Measurements from ENCODE around the gene PHF19.

Gene PHF19

DNA sequence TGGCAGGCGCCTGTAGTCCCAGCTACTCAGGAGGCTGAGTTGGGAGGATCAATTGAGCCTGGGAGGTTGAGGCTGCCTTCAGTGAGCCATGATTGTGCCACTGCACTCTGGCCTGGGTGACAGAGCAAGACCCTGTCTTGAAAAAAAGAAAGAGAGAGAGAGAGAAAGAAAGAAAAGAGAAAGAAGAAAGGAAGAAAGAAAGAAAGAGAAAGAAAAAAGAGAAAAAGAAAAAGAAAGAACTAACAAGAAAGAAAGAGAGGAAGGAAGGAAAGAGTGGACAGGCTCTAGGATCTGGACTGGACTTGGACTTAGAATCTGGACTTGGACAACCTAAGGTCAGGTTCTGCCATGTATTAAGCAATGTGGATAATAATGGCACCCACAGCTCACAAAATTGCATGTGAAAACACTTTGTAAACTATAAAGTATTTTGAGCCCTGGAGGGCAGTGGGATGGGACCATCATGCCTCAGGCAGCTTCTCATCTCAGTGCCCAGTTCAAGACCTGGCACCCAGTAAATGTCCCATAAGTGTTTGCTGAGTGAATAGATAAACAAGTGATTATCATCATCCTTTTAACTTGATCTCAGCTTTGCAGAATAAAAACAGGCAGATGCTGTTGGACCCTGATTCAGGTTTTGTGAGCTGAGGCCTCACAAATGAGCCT is 12.8 kb upstream of the PHF19 start:
- Histone ChIP-seq H3K27ac (ENCODE audit: low read depth, low read length, severe bottlenecking) (no peak overlapping the region), H3K9me3 (ENCODE audit: control insufficient read depth, low read length) (no peaks in the 10 kb centered on the region), H3K36me3 (ENCODE audit: control insufficient read depth, insufficient read depth, low read length) (no peaks in the 10 kb centered on the region), H3K4me3 (ENCODE audit: extremely low read depth, insufficient read depth, low read length, poor library complexity, severe bottlenecking) (no peak overlapping the region), H3K4me1 (ENCODE audit: control insufficient read depth, insufficient read depth, low read length, poor library complexity, severe bottlenecking) (peaks cover 15% of the 10 kb centered on the region)
- 92 to 100% methylated on average over 1 of the region's 1 CpG for WGBS, 2 experiments (ENCODE audit: insufficient coverage in 2 of 2)

DNA sequence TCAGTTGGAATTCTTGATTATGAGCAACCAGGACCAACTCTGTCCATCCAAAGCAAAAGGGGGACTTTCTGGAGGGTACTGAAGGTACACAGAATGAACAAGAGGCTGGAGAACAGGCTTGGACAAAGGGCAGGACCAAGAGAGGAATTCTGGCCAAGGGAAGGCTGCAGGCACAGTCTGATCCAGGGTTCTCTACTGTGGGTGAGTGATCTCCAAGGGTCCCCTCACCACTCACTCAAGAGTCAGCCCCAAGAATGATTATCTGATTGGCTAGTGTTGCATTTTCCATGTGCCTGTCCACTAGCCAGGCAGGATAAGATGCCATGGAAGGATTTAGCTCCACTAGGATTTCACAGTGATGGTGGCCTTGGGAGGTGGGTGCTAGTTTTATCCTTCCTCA is 11.6 kb upstream of the PHF19 start:
- Histone ChIP-seq H3K4me3 (ENCODE audit: extremely low read depth, insufficient read depth, low read length, poor library complexity, severe bottlenecking) (no peak overlapping the region), H3K27ac (ENCODE audit: low read depth, low read length, severe bottlenecking) (no peak overlapping the region), H3K4me1 (ENCODE audit: control insufficient read depth, insufficient read depth, low read length, poor library complexity, severe bottlenecking) (peaks cover 15% of the 10 kb centered on the region), H3K36me3 (ENCODE audit: control insufficient read depth, insufficient read depth, low read length) (no peaks in the 10 kb centered on the region), H3K9me3 (ENCODE audit: control insufficient read depth, low read length) (no peaks in the 10 kb centered on the region)

DNA sequence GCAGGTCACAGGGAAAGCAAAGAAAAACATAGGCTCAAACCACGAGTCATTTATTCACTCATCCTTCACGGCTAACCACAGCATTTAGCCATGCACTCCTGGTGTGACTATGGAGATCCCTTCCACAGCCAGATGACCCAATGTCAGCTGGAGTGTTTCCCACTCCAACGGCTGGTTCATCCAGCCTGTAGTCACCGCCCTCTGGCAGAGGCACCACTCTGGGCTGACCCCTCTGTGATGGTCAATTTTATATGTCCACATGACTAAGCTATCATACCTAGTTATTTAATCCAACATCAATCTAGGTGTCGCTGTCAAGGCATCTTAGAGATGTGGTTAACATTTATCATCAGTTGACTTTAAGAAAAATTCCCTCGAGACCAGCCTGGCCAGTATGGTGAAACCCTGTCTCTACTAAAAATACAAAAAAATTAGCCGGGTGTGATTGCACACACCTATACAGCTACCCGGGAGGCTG is 9.5 kb upstream of the PHF19 start:
- no peak overlapping the region for H3K27ac ChIP-seq (ENCODE audit: low read depth, low read length, severe bottlenecking)
- no peaks in the 10 kb centered on the region for H3K36me3 ChIP-seq (ENCODE audit: control insufficient read depth, insufficient read depth, low read length)
- no peaks in the 10 kb centered on the region for H3K9me3 ChIP-seq (ENCODE audit: control insufficient read depth, low read length)
- WGBS, 2 experiments (ENCODE audit: insufficient coverage in 2 of 2): 81 to 96% methylated on average over 6 to 7 of the region's 8 CpGs
- no peak overlapping the region for H3K4me3 ChIP-seq (ENCODE audit: extremely low read depth, insufficient read depth, low read length, poor library complexity, severe bottlenecking)
- peaks cover 15% of the 10 kb centered on the region for H3K4me1 ChIP-seq (ENCODE audit: control insufficient read depth, insufficient read depth, low read length, poor library complexity, severe bottlenecking)

DNA sequence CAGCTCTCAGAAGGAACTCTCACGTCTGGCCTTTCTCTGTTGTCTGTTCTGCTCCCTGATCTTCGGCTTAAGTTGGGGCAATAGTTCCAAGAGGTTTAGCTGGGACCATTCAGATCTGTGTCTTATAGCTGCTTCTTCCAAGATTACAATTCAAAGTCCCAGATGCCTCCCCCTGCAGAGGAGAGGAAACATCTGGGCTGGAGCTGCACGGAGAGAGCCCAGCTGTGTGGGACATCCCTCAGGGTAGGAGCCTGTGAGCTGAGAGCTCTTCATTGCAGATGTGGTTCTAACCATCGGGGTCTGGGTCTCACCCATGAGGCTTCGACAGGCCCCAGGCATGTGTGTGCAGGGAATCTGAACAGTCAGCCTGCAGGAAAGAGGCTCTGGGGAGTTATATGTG is 9.0 kb upstream of the PHF19 start:
- Histone ChIP-seq H3K27ac (ENCODE audit: low read depth, low read length, severe bottlenecking) (peak overlapping the region; percentile 45), H3K9me3 (ENCODE audit: control insufficient read depth, low read length) (no peaks in the 10 kb centered on the region), H3K36me3 (ENCODE audit: control insufficient read depth, insufficient read depth, low read length) (no peaks in the 10 kb centered on the region), H3K4me3 (ENCODE audit: extremely low read depth, insufficient read depth, low read length, poor library complexity, severe bottlenecking) (no peak overlapping the region), H3K4me1 (ENCODE audit: control insufficient read depth, insufficient read depth, low read length, poor library complexity, severe bottlenecking) (peaks cover 15% of the 10 kb centered on the region)
- WGBS, 2 experiments (ENCODE audit: insufficient coverage in 2 of 2): 86 to 100% methylated on average over 3 of the region's 5 CpGs

DNA sequence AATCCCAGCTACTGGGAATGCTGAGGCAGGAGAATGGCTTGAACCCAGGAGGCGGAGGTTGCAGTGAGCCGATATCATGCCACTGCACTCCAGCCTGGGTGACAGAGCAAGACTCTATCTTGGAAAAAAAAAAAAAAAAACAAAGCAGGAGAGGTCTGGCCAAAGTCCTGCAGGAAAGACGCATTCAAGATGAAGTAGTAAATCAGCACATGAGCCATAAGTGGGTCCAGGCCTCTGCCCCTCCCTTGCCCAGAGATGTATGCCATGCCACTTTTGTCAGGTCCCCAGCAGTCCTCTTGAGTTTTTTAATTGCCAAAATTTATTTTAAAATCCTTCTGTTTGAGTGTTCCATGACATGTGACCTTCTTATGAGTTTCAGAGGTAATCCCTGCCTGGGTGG is 8.5 kb upstream of the PHF19 start:
- H3K36me3 ChIP-seq (ENCODE audit: control insufficient read depth, insufficient read depth, low read length): no peaks in the 10 kb centered on the region
- peaks cover 15% of the 10 kb centered on the region for H3K4me1 ChIP-seq (ENCODE audit: control insufficient read depth, insufficient read depth, low read length, poor library complexity, severe bottlenecking)
- peak overlapping the region; percentile 45 for H3K27ac ChIP-seq (ENCODE audit: low read depth, low read length, severe bottlenecking)
- WGBS, 2 experiments (ENCODE audit: insufficient coverage in 2 of 2): 66 to 69% methylated on average over 3 of the region's 3 CpGs
- H3K9me3 ChIP-seq (ENCODE audit: control insufficient read depth, low read length): no peaks in the 10 kb centered on the region
- no peak overlapping the region for H3K4me3 ChIP-seq (ENCODE audit: extremely low read depth, insufficient read depth, low read length, poor library complexity, severe bottlenecking)

DNA sequence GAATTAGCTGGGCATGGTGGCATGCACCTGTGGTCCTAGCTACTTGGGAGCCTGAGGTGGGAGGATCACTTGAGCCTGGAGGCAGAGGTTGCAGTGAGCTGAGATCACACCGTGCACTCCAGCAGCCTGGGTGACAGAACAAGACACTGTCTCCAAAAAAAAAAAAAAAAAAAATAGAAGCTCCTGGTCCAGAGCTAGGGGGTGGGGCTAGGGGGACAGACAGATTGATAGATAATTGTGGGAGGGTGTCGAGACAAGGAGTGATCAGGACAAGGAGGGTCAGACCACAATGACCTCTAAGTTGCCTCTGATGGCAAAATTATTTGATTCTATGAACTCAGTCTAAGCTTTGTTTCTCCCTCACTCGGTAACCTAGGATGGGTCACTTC is 6.6 kb upstream of the PHF19 start:
- Histone ChIP-seq H3K27ac (ENCODE audit: low read depth, low read length, severe bottlenecking) (no peak overlapping the region), H3K9me3 (ENCODE audit: control insufficient read depth, low read length) (no peaks in the 10 kb centered on the region), H3K4me1 (ENCODE audit: control insufficient read depth, insufficient read depth, low read length, poor library complexity, severe bottlenecking) (peaks cover 11% of the 10 kb centered on the region), H3K36me3 (ENCODE audit: control insufficient read depth, insufficient read depth, low read length) (no peaks in the 10 kb centered on the region), H3K4me3 (ENCODE audit: extremely low read depth, insufficient read depth, low read length, poor library complexity, severe bottlenecking) (no peak overlapping the region)
- 71 to 94% methylated on average over 1 to 2 of the region's 3 CpGs for WGBS, 2 experiments (ENCODE audit: insufficient coverage in 2 of 2)

DNA sequence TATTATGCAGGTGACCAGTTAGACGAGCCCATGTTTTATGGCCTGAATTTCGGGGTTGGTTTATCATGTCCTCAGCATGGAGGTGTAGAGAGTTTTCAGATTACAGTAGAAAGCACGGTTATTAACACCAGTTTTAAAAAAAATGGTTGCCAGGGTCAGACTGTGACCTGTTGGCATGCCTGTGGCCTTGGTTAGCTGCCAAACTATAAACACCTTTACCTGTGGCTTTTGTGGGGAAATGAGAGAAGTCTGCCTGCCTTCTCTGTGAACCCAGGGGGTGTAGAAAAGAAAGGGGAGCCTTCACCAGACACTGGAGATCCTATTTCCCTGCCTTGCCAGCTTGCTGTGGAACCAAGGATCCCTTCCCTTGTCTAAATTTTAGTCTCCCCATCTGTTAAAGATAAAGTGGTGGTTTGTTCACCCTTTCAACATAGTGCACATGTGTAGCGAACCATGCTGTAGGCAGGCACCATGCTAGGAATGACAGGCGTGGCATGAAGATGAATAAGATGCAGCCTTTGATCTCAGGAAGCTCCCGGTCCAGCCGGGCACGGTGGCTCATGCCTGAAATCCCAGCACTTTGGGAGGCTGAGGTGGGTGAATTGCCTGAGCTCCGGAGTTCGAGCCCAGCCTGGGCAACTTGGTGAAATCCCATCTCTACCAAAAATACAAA is 6.1 kb upstream of the PHF19 start:
- 82 to 95% methylated on average over 6 to 8 of the region's 10 CpGs for WGBS, 2 experiments (ENCODE audit: insufficient coverage in 2 of 2)
- Histone ChIP-seq H3K36me3 (ENCODE audit: control insufficient read depth, insufficient read depth, low read length) (no peaks in the 10 kb centered on the region), H3K27ac (ENCODE audit: low read depth, low read length, severe bottlenecking) (no peak overlapping the region)

DNA sequence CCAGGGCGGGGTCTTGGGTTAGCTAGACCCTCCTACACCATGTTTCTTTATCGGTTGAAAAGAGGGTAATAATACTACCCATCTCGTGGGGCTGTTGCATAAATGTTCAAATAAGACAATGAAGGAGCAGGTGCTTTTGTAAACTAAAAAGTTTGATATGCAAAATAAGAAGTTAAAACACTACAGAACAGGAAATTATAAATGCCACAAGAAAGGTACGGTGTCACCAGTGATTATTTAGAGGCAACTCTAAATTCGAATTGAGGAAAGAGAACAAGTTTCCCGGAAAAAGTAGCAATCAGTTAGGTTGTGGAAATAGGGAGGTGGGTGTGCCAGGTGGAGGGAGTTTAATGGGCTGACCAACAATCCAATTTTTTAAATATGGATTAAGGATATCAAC is 2.5 kb upstream of the PHF19 start:
- Histone ChIP-seq H3K27ac (ENCODE audit: low read depth, low read length, severe bottlenecking) (no peak overlapping the region), H3K4me3 (ENCODE audit: extremely low read depth, insufficient read depth, low read length, poor library complexity, severe bottlenecking) (no peak overlapping the region), H3K36me3 (ENCODE audit: control insufficient read depth, insufficient read depth, low read length) (peaks cover 9% of the 10 kb centered on the region), H3K9me3 (ENCODE audit: control insufficient read depth, low read length) (no peaks in the 10 kb centered on the region), H3K4me1 (ENCODE audit: control insufficient read depth, insufficient read depth, low read length, poor library complexity, severe bottlenecking) (peaks cover 10% of the 10 kb centered on the region)
- WGBS, 2 experiments (ENCODE audit: insufficient coverage in 2 of 2): 84 to 100% methylated on average over 1 to 4 of the region's 6 CpGs

More for the DNA sequence above, 6.1 kb upstream of the PHF19 start:
- no peaks in the 10 kb centered on the region for H3K9me3 ChIP-seq (ENCODE audit: control insufficient read depth, low read length)
- peaks cover 15% of the 10 kb centered on the region for H3K4me1 ChIP-seq (ENCODE audit: control insufficient read depth, insufficient read depth, low read length, poor library complexity, severe bottlenecking)
- no peak overlapping the region for H3K4me3 ChIP-seq (ENCODE audit: extremely low read depth, insufficient read depth, low read length, poor library complexity, severe bottlenecking)

DNA sequence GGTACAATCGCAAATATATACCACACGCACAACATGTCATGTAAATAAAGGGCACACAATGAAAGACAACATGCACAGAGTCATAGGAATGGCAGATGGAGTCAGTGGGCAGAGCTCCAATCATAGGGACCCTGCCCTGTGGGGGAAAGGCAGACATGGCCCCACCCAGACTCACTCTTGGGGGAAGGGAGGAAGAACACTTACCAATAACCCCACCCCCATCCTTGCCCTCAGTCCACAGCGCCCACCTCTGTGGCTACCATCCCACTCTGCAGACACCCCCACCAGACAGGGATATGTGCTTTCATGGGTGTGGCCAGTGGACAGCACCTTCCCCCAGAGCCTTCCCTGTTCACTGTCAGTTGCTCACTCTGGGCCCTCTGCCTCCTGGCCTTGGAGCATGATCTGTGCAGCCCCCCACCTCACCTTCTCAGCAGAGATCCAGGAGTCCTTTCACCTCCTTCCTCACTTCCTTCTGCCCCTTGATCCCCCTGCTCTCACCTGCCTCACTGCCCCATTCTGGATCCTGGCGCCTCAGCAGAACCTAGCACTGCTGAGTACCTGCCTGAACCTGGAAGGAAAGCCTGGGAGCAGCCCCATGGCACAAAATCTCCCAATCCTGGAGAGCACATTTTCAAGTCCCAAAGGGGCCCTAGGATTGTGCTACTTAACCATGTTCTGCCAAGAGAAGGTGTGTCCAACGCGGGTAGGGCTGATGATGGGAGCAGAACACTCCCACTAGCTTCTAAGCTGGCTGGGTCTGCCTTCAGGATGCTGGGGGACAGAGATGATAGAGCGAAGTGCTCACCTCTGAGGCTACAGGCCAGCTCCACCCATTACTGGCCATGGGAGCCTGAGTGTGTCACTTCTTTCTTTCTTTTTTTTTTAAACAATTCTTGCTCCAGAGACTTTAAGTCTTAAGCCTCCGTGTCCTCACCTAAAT is 1.5 kb upstream of the PHF19 start:
- Histone ChIP-seq H3K9me3 (ENCODE audit: control insufficient read depth, low read length) (no peaks in the 10 kb centered on the region), H3K4me3 (ENCODE audit: extremely low read depth, insufficient read depth, low read length, poor library complexity, severe bottlenecking) (peak overlapping the region; percentile 41), H3K36me3 (ENCODE audit: control insufficient read depth, insufficient read depth, low read length) (peaks cover 18% of the 10 kb centered on the region), H3K4me1 (ENCODE audit: control insufficient read depth, insufficient read depth, low read length, poor library complexity, severe bottlenecking) (peaks cover 10% of the 10 kb centered on the region), H3K27ac (ENCODE audit: low read depth, low read length, severe bottlenecking) (no peak overlapping the region)
- WGBS, 2 experiments (ENCODE audit: insufficient coverage in 2 of 2): 69 to 73% methylated on average over 4 to 6 of the region's 8 CpGs

DNA sequence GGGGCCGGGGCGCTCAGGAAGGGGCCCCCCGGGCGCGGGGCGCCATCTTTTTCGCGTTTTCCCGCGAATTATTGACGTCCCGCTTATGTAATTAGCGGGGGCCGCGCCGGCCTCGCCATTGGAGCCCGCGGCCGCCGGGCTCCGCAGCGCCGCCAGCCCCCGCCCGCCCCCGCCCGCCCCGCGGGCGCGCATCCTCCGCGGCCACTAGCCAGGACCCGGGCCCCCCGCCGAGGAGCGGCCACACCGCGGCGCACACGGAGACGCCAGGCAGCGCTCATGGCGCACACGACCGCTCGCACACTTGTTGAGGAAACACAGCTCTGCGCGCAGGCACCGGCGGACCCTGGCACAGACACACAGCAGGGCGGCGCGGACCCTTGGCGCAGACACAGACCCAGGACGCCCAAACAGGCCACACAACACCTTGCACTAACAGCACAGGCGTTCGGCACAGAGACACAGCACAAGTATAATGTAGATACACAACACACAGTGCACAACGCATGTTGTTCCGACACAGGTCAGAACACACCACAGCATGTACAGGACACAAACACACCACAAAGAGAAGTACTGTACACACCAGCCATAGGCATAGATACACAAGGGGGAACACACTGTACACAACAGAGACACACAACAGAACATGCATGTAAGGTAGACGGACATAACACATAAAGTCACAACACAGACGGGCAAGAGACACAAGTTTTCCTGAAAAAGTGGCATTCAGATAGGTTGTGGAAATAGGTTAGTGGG is 467 bp upstream of the PHF19 start:
- Histone ChIP-seq H3K27ac (ENCODE audit: low read depth, low read length, severe bottlenecking) (no peak overlapping the region), H3K4me3 (ENCODE audit: extremely low read depth, insufficient read depth, low read length, poor library complexity, severe bottlenecking) (peak overlapping the region; percentile 41), H3K9me3 (ENCODE audit: control insufficient read depth, low read length) (no peaks in the 10 kb centered on the region), H3K4me1 (ENCODE audit: control insufficient read depth, insufficient read depth, low read length, poor library complexity, severe bottlenecking) (peaks cover 10% of the 10 kb centered on the region), H3K36me3 (ENCODE audit: control insufficient read depth, insufficient read depth, low read length) (peaks cover 28% of the 10 kb centered on the region)
- WGBS, 2 experiments (ENCODE audit: insufficient coverage in 2 of 2): 17 to 27% methylated on average over 20 to 36 of the region's 63 CpGs

Data from mesodermal cell (in vitro differentiated cells).